Measurements from ENCODE around the gene PRPF8.

The PRPF8 gene

GRCh38 chr17:1624650-1625049 lies 60.0 kb downstream of the PRPF8 start:
- DNase-seq: no peak

- no peak for DNase-seq
These were observed 61.5 kb downstream of the PRPF8 start for GRCh38 chr17:1623057-1623630.

DNA sequence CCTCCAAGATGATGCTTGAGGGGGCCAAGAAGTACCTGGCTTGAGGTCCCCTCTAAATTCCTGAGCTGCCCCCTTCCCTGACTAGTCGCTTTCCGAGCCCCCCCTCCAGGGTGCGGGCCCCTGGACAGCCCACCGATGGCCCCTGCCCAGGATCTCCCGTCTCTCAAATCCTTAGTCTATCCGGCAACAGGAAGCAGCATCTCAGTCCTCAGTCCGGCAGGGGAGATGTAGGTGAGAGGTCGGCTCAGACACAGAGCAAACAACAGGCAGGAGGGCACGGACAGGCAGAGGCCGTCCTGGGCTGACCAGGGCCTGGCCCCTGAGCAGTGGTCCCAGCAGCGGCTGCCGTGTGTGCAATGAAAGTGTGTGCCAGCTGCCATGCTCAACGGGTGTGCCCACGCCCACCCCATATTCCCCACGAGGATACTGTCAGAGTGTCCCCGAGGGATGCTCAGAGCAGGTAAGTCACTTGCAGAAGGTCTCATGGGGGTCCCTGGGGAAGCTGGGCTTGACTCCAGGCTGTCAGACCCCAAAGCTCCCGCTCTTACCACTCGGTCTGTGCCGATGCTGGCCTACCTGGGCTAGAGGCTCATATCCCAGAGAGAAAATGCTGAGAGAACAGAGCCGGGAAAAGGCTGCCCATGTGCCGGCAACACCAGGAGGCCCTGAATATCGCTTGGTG lies 63.3 kb downstream of the PRPF8 start:
- no peak for DNase-seq

GRCh38 chr17:1620486-1620885 lies 64.2 kb downstream of the PRPF8 start:
- DNase-seq: no peak

GRCh38 chr17:1617620-1618174 lies 67.0 kb downstream of the PRPF8 start:
- no peak for DNase-seq

- no peak for DNase-seq
These were observed 68.6 kb downstream of the PRPF8 start for GRCh38 chr17:1616101-1616500.

- no peak for DNase-seq
These were observed 72.3 kb downstream of the PRPF8 start for GRCh38 chr17:1612400-1612799.

GRCh38 chr17:1611715-1612114 lies 73.0 kb downstream of the PRPF8 start:
- no peak for DNase-seq

DNA sequence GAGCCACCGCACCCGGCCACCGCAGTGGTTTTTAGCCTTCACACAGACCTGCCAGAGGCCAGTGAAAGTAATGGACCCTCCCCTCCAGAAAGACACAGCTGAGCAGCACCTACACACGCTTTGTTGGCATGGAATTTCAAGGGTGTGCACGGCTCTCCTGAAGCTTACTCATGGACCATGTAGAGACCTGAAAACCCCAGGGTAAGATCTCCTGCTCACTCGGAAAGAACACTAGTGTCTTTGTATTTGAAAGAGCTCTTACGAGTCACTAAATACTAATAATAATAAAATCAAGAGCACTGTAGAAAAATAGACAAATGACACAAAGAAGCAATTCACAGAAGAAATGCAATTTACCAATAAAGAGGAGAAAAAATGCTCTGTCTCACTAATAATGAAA lies 76.0 kb downstream of the PRPF8 start:
- DNase-seq: no peak

- DNase-seq: no peak
These were observed 76.7 kb downstream of the PRPF8 start for GRCh38 chr17:1607971-1608320.

DNA sequence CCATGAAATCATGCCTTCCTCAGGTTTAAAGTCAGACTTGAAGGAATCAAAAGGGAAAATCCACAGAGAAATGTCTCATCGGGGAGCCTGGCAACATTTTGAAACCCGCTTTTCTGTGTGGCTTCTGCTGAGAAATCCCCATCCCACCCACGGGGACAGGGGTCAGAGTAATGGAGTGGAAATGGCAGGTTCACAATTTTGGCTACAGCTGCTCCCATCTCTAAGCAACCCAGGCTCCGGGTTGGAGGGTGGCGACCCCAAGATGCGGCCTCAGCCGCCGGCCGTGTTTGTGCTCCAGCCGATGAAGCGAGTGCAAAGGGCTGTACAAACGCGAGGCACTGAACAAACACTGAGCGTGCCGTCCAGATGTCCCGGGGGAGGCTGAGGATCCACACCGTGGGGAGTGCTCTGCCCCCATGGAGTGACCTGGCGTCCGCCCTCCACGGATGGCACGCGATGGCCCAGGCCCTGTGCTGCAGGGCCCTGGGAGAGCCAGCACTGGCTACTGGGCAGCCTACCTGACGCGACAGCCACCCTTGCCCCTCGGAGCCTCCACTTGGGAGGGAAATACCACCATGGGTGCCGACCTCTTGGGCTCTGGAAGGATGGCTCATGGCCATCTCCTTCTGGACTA lies 78.2 kb downstream of the PRPF8 start:
- no peak for DNase-seq

GRCh38 chr17:1605681-1606351 lies 78.9 kb downstream of the PRPF8 start:
- no peak for DNase-seq

- no peak for DNase-seq
These were observed 79.7 kb downstream of the PRPF8 start for GRCh38 chr17:1604831-1605528.

GRCh38 chr17:1601571-1601970 lies 83.1 kb downstream of the PRPF8 start:
- DNase-seq: no peak

Data from NCI-H1417 (cell line).